Mucosa of gallbladder (tissue), 1 donor: ENCODE data around the gene C3orf49. TPM values are rescaled to one million over a fixed set of nuclear protein-coding genes. Genes with fewer than 3 reads are reported as not detected.

Experiments
- DNase-seq: peaks from one replicate; pipeline ENCODE4 v3.0.0-alpha.2; 2020; ENCODE audit warnings: low spot score
- total RNA-seq: library from RNA; stranded (reverse); gene quantifications from one replicate; pipeline ENCODE4 v1.2.1, GENCODE V29; 2021
- donor health status: DM: no; HTN: no; CAD: no.

Gene C3orf49, protein sequence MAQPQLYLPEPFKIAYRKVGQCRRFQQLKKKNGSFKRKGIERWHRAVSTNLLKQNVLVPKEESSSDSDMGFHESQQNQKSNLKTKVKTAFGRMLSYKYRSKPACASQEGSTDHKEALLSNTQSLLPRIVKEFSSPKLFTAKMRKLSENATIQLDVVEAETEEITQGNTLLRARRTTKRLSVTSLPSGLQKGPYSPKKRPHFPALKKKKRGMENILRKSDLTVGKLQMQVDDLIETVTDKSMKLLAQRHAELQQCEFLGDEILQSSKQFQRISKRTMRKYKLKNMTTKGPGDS
- total RNA-seq: not detected

DNA sequence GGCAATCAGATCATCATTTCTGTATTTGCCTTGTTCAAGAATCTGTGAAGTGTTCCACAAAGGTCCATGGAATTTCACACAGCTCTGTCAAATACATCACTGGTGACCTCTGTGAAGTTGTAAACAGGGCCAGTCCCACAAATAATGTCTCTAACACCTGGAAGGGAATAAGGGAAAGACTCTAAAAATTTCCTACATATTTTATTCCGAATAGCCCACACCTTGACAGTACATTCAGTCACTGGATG, at the start of gene C3orf49:
C3orf49 (plus strand) TSS at position 149 of the 248 bp plus-strand sequence. CDS start 173 bp downstream, outside the sequence.
- no peak for DNase-seq

DNA sequence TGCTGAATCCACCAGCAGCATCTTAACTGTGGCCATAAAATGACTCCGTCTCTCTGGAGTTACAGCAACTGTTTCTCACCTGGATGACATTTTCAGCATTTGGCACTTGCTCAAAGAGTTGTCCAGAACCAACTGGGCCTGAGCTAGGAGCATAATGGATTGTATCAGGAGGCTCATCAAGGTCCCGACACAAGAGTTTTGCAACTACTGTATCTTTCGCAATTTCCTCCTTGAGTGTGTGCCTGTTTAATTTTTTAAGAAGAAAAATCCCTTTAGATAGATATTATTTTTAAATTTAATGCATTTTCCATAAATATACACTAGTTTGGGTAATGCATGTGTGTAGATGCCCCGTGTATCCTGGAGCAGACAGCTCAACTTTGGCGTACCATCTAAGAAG, 44.3 kb upstream of the C3orf49 start:
- no peak for DNase-seq

DNA sequence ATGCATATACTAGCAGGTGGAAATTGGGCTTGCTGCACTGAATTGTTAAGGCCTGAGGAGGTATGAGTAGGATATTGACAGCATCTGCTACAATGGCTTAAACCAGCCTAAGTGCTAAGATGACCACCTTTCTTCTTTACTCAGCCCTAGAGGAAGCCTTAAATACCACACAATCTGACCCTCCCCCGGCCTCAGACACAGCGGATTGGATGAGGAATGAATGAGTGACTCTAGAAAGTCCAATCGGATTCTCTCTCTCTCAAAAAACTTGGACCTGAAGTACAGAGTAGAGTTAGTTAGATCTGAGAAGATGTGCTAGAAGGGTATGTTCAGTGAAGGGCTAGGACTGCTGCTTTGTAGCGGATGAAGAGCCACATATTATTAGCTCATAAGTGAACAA, 39.9 kb upstream of the C3orf49 start:
- DNase-seq: no peak

DNA sequence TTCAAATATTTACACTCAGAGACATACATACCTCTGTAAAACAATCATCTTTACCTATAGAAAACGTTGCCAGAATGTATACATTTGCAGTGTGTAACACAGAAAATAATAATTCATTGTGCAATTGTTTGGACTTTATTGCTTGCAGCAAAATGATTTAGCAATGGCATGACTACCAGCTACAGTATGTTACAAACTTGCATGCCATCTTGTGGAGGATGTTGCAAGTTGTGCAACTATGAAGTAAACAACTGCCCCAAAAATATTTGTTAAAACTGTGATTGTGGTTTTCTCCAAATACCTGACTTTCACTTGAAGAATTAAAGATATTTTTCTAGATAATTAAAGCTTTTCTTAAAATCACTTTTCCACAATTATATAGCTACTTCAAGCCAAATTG, 27.1 kb upstream of the C3orf49 start:
- no peak for DNase-seq

DNA sequence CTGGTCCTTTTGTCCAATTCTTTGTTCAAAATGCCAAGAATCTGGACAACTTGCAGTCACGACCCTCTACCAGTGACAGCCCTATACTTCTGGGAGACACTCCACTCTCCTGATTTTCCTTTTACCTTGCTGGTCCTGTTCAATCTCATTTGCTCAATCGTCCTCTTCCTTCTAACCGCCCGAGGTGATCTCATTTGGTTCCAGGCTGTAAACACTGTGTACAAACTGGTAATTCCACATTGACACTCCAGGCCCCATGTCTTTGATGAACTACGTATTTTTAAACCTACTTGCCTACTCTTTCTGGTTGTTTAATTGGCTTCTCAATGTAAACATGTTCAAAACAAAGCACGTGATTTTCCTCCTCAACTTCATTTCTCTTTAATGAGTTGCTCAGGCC, 23.7 kb upstream of the C3orf49 start:
- no peak for DNase-seq

DNA sequence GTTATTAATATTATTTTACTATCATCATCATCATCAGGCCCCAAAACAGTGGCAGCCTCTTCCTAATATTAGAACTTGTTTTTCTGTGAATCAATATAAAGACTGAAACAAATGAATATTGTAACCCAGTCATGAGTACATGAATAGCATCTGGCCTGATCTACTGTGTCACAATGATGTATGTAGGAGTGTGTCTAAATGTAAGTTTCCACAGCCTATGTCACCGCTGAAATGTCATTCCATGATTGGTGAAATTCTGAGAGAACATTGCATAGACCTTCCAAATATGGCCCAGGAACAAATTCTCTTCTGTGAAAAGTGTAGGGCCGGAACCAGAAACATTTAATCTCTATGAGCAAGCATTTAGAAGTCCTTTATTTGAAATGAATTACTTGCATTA, 20.6 kb upstream of the C3orf49 start:
- DNase-seq: no peak

DNA sequence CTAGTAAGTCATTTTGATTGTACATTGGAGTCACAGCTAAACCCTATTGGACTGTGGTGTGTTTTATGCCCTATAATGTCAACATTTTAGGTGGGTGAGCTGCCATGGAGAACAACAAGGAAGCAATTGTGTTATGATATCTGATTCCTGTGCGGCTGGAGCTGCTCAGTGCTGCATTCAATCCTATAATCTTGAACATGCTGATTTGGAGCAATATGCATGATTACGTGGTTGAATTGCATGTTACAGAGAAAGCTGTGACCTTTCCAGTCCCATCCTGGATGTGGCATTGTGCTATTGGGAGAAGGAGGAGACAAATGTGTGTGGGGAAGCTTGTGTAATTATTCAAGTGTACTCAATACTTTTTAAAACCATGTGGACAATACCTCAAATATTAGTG, 20.1 kb upstream of the C3orf49 start:
- DNase-seq: no peak

DNA sequence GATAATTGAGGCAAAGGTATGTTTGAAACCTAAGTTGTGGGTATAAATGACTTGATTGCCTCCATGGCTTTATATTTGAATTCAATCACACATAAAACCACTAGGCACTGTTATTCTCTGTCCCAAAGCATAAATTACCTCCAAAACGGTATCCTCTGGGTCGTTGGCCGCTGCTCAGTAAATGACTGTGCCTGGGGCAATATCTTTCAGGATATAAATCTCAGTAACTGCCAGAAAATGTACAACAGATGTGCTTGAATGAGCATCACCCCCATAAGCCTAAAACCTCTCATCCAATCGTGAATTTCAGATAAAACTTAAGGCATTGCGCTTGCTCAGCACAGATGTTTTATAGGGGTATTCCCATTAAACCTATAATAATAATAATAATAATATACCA, 19.0 kb upstream of the C3orf49 start:
- DNase-seq: no peak

DNA sequence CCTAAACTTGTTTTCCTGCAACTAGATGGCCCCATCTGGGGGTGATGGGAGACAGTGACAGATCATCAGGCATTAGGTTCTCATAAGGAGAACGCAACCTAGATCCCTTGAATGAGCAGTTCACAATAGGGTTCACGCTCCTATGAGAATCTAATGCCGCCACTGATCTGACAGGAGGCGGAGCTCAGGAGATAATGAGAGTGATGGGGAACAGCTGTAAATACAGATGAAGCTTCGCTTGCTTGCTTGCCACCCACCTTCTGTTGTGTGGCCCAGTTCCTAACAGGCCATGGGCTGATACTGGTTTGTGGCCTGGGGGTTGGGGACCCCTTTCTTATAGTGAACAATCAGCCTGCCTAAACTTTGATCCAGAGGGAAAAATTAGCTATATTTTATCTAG, 15.2 kb upstream of the C3orf49 start:
- no peak for DNase-seq

DNA sequence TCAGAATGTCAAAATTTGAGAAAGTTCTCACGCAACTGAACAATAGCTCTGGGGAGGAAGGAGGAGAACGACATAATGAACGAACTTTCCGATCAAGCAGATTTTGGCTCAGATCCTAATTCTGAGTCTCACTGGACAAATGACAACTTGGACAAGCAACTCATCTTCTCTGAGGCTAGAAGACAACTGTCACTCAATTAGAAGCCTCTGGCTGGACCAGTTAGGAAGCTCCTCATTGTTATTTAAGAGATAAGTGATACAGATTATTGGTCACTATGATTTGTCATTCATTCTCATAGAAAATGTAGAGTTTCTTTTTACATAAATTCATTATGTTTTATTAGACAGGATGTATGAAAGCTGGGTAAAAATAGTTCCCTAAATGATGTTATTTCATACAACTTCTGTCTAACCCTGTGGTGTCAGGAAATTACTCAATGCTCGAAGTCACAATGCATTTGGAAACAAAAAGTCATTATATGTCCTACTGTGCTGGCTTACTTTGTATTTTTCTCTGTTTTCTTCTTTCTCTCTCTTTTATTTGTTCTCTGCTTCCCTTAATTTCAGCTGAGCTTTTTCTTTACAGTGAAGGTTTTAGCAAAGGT, 11.0 kb upstream of the C3orf49 start:
- DNase-seq: no peak

DNA sequence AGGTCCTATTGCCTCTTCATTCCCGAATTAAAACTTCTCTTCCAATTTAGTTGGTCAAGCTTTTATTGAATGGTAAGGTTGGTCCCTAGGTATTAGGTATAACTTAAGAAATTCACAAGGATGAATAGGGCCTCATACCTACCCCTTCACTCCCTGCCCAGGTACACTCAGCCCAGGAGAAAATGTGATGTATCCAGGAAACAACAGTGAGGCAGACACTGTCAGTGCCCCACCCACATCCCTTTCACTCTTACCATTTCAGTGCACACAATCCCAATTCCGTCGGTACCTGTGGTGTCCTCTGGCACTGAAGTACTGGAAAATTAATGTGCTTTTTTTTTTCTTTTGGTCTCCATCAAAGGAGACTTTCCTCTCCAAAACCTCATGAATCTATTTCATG, 10.5 kb upstream of the C3orf49 start:
- DNase-seq: no peak

DNA sequence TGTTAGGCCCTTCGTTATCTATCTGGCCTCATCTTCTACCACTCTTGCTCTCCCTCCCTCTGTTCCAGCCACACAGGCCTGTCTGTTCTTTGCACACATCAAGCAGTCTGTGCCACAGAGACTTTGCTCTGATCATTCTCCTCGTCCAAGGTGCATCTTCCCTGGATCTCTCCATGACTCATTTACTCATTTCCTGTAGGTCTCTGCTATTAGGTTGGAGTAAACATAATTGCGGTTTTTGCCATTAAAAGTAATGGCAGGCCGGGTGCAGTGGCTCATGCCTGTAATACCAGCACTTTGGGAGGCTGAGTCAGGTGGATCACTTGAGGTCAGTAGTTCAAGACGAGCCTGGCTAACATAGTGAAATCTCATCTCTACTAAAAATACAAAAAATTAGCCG, 9.5 kb upstream of the C3orf49 start:
- no peak for DNase-seq

DNA sequence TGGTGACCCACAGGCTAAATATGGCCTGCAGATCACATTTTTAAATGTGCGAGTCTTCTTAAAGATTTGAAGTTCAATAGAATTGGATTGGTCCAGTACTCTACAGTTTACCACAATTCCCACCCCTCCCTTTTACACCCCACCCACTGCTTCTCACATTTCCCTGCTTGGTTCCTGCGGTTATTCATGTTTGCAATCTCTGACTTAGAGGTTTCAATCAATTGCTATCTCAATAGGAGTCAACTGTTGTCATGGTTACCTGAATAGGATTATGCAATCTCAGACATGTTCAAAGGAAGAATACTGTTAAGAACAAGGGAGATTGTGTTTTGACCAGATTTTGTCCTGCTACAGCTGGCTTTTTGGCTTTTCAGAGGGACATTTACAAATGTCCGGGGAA, 4.9 kb upstream of the C3orf49 start:
- no peak for DNase-seq

DNA sequence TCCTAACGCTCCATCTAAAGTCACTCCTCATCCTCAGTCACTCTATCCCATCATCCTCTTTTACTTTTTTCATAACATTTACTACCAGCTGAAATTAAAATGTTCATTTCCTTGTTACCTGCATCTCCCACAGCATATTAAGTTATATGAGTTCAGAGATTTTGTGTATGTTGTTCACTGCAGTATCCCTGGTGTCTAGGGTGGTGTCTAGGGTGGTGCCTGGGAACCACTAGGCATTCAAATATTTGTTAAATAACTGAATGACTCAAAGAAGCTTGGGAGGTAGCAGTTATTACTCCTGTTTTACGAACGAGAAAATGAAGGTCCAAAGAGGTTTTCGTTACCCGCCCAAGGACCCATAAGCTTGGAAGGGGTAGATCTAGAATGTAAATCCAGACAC, 1.9 kb upstream of the C3orf49 start:
- DNase-seq: no peak

DNA sequence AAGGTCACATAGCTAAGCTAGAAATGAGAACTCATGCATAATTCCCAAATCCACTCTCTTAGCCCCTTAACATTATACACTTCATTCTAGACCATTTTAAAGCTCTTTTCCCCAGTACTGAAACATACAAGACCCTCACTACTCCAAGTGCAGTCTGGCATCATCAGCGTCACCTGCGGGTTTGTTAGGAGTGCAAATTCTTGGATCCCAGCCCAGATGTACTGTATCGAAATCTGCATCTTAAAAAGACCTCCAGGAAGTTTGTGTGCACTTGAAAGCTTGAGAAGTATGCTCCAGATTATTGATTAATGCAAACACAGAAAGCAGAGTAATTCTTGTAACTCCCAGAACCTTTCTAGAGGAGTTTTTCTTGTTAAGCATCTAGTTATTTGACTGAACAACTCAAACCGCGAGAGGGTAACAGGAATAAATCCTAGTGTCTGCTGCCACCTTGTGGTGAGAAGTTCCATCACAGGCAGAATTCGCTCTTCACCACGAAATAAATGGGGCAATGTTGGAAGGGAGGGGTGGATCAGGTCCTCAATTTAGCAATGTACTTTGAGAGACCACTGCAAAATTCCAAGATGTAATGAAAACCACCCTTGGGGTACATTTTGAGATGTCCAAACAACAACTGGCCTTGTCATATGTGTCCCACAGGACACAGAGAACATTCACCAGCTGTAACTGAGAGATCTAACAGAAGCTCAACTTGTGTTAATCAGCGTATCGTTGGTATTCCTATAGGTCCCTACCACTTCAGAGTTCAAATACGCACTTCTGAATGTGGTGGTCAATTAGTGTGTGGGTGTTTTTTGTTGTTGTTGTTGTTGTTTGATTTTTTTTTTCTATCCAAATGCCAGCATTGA, 583 bp upstream of the C3orf49 start:
- peak; percentile 62 for DNase-seq

DNA sequence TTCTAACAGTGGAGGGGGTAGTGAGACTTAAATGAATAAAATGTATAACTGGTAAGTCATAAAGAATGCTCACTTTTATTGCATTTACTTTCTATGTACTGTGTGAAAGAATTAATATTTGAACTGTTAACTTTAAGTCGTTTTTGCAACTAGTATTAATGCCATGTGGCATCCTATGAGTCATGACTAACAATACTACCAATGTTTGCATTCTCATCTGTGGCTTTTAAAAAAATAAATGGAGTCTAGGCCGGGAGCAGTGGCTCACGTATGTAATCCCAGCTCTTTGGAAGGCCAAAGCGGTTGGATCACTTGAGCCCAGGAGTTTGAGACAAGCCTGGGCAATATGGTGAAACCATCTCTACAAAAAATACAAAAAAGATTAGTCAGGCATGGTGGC, 5.2 kb downstream of the C3orf49 start:
- no peak for DNase-seq

DNA sequence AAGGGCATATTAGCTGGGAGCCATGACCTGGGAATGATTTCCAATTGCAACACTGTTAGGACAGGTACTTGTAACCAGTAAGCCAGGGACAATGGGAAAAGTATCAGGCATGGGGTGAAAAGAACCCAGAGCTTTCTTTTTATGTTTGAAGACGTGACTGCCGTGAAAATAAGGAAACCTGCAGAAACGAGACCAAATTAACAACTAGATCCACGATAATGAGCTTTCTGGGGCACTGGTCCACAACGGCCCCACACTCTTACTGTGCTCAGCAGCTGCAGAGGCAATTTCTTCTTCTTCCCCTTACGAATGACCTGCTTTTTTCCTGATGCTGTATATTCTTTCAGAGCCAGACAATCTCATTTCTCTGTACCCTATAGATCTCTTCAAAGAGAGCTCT, 11.4 kb downstream of the C3orf49 start:
- DNase-seq: no peak

DNA sequence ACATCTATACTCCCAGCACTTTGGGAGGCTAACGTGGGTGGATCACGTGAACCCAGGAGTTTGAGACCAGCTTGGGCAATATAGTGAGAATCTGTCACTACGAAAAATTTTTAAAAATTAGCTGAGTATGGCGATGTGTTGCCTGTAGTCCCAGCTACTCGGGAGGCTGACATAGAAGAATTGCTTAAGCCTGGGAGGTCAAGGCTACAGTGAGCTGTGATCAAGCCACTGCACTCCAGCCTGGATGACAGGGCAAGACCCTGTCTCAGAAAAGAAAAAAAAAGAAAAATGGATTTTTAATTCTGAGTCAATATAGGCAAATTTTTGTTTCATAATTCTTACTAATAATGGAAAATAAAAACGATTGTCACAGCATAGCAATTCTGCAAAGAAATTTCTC, 13.3 kb downstream of the C3orf49 start:
- DNase-seq: no peak

DNA sequence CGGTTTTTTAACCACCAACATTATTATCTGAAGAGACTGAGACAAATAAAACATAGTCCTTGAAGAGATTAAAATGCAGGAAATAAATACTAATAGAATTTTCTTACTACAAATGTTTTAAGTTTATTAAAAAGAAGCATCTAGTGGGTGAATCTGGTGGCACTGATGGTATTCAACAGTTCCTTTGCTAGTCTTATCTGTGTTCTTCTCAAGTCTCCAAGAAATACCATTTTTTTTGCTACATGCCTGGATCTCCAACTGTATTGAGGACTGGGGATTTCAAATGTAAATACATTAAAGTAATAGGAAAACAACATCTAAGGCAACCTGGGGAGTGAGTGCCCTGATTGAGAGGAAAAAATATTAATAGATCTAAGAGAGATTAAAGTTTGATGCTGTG, 22.6 kb downstream of the C3orf49 start:
- no peak for DNase-seq

DNA sequence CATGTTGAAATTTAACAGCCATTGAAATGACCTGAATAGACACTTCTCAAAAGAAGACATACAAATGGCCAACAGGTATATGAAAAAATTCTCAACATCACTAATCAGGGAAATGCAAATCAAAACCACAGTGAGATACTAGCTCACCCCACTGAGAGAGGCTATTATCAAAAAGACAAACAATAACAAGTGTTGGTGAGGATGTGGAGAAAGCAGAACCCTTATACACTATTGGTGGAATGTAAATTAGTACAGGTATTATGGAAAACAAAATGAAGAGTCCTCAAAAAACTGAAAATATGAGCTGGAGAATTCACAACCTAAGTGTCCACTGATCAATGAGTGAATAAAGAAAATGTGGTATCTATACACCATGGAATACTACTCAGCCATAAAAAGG, 23.0 kb downstream of the C3orf49 start:
- no peak for DNase-seq

DNA sequence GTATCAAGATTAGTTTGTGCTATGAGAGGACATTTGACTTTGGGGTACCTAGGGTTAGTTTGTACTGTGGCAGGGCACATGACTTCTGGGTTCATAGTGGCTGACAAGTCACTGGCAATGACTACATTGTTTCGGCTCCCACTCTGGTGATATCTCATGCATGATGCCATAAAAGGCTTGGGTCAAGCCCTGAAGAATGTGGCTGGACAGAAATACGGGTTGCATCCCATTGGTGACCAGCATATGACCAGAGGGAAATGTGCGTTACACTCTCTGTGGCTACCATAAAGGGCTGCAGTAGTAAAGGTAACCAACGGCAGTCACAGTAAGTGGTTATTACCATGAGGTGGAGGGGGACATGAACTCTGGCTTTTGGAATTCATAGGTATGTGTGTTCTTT, 26.1 kb downstream of the C3orf49 start:
- no peak for DNase-seq

DNA sequence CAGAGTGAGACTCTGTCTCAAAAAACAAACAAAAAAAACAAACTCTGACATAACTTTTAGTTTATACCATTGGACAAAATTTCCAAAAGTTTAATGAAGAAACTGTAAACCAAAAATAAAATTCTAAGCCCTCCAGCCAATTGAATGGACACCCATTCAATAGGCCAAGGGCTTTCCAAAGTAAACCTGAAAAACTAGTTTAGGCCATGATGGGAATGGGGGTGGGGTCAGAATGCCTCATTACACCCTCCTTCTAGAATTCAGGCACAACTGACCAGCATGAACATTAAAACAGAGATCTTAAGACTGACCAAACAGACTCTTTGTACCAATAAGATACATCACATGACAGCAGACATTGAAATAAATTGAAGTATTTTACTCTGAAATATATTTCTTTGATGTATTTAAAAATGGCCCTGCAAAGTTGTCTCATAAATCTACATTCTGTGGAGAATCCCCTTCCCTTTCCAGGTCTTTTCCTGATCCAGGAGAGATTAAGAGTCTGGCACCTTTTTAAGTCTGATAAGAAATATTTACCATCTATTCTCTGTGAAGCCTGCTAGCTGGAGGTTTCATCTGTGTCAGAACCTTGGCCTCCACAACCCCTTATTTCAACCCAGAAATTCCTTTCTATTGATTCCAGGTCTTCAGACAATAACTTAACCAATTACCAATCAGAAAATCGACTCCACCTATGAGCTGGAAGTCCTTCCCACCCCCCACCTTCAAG, 28.8 kb downstream of the C3orf49 start:
- DNase-seq: no peak

DNA sequence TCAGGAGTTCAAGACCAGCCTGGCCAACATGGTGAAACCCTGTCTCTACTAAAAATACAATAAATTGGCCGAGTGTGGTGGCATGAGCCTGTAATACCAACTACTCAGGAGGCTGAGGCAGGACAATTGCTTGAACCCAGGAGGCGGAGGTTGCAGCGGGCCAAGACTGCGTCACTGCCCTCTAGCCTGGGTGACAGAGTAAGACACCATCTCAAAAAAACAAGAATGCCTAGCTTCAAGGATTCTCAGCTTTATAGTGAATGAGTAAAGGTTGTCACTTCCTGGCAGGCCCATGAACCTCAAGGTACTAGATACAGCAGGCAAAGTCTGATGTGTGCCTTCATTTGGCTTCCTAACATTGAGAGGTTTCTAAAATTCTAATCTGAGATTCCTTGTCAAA, 30.1 kb downstream of the C3orf49 start:
- DNase-seq: no peak
